ENCODE measurements around the gene IGSF6.

Gene IGSF6

DNA sequence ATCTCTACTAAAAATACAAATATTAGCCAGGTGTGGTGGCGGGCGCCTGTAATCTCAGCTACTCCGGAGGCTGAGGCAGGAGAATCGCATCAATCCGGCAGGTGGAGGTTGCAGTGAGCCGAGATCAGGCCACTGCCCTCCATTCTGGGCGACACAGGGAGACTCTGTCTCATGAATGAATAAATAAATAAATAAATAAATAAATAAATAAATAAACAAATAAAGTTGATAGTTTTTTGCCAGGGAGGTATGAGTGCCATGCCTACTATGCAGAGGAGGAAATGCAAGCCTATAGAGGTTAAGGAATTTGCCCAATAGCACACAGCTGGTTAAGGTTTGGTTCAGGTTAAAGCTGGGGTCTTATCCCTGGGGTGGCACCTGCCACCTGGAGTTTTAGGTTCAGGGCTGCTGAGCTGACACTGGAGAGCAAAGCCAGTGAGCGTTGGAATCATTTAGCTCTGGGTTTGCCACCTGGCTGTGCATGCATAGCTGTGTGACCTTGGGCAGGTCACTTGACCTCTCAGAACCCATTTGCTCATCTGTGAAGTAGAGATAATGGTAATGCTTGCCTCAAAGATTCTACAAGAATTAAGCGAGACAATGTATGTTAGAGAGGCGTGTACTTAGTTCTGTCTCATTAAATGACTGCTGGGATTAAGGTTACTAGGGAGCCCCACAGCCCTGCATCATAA, 12.5 kb upstream of the IGSF6 start:
- TF ChIP-seq, protein P1, sequence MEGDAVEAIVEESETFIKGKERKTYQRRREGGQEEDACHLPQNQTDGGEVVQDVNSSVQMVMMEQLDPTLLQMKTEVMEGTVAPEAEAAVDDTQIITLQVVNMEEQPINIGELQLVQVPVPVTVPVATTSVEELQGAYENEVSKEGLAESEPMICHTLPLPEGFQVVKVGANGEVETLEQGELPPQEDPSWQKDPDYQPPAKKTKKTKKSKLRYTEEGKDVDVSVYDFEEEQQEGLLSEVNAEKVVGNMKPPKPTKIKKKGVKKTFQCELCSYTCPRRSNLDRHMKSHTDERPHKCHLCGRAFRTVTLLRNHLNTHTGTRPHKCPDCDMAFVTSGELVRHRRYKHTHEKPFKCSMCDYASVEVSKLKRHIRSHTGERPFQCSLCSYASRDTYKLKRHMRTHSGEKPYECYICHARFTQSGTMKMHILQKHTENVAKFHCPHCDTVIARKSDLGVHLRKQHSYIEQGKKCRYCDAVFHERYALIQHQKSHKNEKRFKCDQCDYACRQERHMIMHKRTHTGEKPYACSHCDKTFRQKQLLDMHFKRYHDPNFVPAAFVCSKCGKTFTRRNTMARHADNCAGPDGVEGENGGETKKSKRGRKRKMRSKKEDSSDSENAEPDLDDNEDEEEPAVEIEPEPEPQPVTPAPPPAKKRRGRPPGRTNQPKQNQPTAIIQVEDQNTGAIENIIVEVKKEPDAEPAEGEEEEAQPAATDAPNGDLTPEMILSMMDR (IDR thresholded peaks at IDR 0.05; ENCODE audit: borderline replicate concordance, control extremely low read depth, extremely low read depth, insufficient read depth, missing control alignments): no peak
- in situ Hi-C loops (cut with MboI; ENCODE audit: low sequenced_read_pairs, unreplicated experiment): no loop called here

DNA sequence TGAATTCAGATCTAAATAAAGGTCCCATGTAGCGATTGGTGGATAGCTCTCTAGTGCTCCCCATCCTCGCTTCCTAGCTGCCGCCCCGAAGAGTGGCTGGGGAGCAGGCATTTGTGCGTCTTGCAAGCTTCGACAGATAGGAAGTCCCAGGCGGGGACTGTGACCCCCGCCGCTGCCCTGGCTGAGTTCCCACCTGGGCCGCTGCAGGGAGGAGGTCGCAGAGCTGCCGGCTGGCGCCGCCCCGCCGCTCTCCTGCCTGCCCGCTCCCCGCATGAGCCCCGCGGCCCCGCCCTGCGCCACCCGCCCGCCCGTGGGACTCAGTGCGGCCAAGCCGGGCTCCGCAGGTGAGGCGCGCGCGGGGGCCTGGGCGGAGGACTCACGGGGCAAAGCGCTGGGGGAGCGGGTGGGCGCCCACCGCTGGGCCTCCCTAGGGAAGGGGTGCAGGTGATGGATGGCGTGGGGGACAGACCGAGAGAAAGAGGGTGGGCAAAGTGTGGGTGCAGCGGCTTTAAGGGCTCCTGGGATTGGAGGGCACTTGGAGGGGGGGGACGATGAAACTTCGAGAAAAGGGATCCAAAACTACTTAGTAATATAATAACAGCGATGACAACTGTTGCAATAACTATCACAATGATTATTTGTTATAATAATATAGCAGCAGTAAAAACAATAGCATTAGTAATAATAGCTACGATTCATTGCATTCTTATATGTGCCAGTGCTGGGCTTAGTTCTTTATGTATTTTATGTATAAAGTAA, 11.7 kb upstream of the IGSF6 start, which contains the start of gene OTOA:
TSS of gene OTOA (plus strand) at position 80 of the 759 bp plus-strand sequence. CDS start 14,547 bp downstream, outside the sequence.
- peak; percentile 46 for DNase-seq (ENCODE audit: low spot score)
- TF ChIP-seq, protein P1 (IDR thresholded peaks at IDR 0.05; ENCODE audit: borderline replicate concordance, control extremely low read depth, extremely low read depth, insufficient read depth, missing control alignments): no peak
- in situ Hi-C loops (cut with MboI; ENCODE audit: low sequenced_read_pairs, unreplicated experiment): no loop called here

More for the DNA sequence above, 12.5 kb upstream of the IGSF6 start:
- no peak for DNase-seq (ENCODE audit: low spot score)

DNA sequence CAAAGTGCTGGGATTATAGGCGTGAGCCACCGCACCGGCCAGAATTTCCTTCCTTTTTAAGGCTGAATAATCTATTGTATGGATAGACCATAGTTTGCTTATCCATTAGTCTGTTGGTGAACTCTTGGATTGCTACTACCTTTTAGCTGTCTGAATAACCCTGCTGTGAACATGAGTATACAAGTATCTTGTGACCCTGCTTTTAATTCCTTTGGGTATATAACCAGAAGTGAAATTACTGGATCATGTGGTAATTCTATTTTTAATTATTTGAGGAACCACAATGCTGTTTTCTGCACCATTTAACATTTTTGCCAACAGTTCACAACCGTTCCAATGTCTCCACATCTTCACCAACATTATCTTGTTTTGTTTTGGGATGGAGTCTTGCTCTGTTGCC, 6.7 kb upstream of the IGSF6 start:
- TF ChIP-seq, protein P1 (IDR thresholded peaks at IDR 0.05; ENCODE audit: borderline replicate concordance, control extremely low read depth, extremely low read depth, insufficient read depth, missing control alignments): no peak
- in situ Hi-C loops (cut with MboI; ENCODE audit: low sequenced_read_pairs, unreplicated experiment): no loop called here

DNA sequence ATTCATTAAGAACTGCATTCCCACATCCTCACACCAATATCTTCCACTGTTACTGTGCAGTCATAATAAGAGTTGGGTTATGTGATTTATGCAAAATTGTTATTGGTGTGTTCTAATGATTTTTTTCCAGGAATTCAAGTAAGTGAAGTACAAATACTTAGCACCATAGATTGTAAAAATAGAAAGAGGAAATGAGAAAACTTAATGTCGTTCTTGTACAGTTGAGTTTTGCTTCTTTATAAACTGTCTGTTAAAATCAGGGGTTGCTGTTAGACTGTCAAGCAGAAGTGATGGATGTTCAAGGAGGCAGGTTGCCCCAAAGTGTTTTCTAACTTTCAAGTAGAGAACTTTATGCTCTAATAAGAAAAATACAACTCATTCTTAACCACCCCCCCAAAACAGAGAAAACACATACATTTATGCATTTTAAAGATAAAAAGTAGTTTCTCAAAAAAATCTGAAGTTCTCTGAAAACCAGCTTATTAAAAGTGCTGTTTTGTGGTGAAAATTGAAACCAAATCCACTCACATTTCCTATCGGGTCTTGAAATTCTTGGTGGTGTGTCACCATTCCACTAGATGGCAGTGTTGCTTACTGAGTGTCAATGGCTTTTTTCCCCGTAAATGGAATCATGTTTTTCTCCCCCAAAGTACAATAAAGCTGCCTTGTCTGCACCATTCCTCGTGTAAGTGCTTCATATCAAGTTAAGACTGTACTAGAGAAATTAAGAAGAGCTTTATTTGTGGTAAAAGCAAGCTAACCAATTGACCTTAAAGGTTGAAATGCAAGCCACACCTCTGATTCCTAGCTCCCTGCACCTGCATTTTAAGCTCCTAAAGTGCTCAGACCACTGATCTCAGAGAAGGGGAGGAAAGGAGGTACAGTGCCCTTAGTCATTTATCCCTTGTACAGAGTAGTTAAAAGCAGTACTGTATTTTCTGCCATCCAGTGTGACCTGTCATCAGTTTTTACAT, 4.7 kb upstream of the IGSF6 start:
- TF ChIP-seq, protein P1 (IDR thresholded peaks at IDR 0.05; ENCODE audit: borderline replicate concordance, control extremely low read depth, extremely low read depth, insufficient read depth, missing control alignments): peak; percentile 64
- in situ Hi-C loops (cut with MboI; ENCODE audit: low sequenced_read_pairs, unreplicated experiment): no loop called here
- DNase-seq (ENCODE audit: low spot score): peak; percentile 63

More for the DNA sequence above, 6.7 kb upstream of the IGSF6 start:
- DNase-seq (ENCODE audit: low spot score): no peak

DNA sequence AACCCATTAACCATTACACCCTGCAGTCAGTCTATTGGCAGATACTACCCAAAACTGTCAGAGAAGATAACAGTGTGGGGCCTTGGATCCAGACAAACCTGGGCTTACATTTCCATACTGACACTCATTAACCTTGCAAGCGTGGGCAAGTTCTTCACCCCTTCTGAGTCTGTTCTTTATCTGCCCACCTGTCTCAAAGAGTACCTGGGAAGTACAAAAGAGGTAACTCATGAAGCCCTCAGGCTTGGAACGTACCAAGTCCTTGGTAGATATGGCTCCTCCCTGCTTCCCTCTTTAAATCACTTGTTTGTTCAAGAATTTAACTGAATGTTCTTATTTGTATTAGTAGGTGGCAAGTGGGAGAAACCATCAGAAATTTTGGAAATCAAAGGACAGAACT, 2.5 kb upstream of the IGSF6 start:
- in situ Hi-C loops (cut with MboI; ENCODE audit: low sequenced_read_pairs, unreplicated experiment): no loop called here
- TF ChIP-seq, protein P1 (IDR thresholded peaks at IDR 0.05; ENCODE audit: borderline replicate concordance, control extremely low read depth, extremely low read depth, insufficient read depth, missing control alignments): no peak
- DNase-seq (ENCODE audit: low spot score): no peak

DNA sequence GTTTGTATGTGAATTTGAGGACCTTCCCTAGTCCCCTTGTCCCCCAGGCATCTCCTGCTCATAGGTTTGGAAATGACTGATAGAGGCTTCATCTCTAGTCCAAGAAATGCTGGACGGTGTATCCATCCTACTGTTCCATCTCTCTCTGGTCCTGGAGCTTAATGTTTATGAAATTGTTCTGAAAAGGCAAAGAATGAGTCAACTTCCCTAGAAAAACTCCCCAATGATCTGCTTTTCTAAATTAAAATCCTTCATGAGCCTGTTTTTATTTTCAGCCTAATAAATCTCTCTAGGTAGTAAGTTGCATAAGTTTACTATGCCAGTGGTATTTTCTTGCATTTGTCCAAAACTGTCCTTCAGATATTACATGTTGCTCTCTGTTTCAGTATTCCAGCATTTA, 2.1 kb upstream of the IGSF6 start:
- DNase-seq (ENCODE audit: low spot score): no peak
- TF ChIP-seq, protein P1 (IDR thresholded peaks at IDR 0.05; ENCODE audit: borderline replicate concordance, control extremely low read depth, extremely low read depth, insufficient read depth, missing control alignments): no peak
- in situ Hi-C loops (cut with MboI; ENCODE audit: low sequenced_read_pairs, unreplicated experiment): no loop called here

All from GM13976 (cell line).